Activated CD4-positive, alpha-beta T cell treated with anti-CD3 and anti-CD28 coated beads, Interleukin-2, amount 50 U/mL, for 24 hours (primary cell): ENCODE measurements around the gene BACE2.

Experiments
- DNase-seq, 2 donors: peaks; one replicate each; pipeline ENCODE4 v3.0.0-alpha.2; 2020; ENCODE audit warnings: low read depth in 1 of 2, low spot score in 1 of 2

Gene BACE2

DNA sequence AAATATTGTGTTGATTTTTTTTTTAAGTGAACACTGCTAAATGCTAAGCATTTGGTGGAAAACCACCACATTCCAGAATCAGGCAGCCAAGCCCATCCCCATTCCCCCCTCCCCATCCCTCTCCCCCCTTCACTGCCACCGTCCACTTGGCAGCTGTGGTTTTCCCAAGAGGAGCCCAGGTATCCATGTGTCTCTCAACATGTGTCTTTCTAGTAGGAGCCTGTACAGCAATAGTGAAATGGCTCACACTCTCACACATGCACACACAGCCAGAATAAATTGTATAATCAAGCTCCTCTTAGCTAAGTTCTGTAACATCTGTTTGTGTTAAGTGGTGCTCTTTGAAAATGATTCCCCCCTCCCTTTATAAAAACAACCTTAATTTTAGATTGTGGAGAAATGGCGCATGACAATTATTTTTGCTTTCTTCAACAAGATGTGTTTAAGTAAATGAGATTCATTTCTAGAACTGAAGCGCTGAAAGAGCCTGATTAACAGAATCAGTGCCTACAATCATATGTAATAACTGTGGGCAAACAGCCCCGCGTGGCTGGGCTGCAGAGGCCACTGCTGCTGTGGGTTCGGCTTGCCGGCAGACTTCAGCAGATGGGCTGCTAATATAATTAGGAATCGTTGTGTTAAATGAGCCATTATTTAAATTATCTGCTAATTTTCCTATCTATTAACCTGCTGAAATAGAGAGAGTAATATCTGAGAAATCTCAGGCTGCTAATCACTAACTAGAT lies 43.3 kb downstream of the BACE2 start:
- no peak for DNase-seq

DNA sequence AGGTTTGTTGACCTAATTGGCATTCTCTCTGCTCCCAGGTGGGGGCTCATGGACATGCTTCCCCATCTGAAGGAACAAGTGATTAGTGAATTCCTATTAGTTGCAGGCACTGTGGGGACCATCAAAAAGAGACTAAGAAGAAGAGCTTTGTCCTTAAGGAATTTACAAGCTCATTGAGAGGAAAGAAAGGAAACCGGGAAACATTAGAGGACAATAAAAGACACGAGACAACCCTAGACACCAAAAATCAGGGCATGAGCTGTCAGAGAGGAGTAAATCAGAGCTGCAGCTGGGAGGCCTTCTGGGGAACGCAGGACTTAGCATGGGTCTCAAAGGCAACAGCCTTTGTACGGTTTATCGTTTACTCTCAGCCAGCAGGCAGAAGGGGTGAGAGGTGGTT lies 45.1 kb downstream of the BACE2 start:
- no peak for DNase-seq

DNA sequence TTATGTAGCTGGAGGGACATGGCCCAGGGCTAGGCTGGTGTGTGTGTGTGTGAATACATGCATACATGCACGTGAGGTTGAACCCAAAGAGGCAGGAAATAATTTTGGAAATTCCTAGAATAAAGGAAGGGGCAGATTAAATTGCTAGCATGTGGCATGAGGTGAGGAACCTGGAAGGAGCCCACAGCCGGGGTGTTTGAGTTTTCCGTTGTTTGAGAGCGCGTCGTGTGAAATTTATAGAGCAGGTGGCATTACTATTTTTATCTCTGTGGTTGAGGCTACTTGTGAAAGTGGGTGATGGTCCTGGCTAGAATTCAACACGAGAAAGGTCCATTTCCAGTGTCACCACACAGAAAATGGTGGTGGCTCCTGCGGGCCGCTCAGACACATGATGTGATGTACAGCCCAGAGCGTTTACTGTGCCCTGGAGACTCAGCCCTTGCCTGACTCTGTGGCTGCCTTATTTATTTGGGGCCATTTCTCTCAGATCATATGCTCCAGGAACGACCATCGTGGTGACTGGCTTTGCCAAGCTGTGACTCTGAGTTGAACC lies 48.0 kb downstream of the BACE2 start:
- DNase-seq, result no peak

DNA sequence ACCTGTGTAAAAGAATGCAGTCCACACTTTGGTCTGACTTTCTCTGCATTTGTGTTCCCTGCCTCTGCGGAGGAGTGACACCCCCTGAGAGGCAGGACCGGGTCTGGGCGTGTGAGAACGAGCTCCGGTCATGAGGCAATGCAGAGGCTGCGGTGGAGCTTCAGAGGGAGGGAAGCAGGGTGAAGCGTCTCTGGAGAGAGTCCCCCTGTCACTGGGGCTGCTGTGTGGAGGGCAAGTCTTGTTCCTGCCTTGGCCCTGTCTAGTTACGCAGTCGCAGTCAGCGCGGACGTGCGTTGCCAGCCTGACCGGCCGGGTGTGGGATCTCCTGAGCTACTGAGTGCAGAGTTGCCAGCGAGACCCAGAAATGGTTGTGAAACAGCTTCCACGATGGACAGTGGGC lies 48.5 kb downstream of the BACE2 start:
- no peak for DNase-seq

DNA sequence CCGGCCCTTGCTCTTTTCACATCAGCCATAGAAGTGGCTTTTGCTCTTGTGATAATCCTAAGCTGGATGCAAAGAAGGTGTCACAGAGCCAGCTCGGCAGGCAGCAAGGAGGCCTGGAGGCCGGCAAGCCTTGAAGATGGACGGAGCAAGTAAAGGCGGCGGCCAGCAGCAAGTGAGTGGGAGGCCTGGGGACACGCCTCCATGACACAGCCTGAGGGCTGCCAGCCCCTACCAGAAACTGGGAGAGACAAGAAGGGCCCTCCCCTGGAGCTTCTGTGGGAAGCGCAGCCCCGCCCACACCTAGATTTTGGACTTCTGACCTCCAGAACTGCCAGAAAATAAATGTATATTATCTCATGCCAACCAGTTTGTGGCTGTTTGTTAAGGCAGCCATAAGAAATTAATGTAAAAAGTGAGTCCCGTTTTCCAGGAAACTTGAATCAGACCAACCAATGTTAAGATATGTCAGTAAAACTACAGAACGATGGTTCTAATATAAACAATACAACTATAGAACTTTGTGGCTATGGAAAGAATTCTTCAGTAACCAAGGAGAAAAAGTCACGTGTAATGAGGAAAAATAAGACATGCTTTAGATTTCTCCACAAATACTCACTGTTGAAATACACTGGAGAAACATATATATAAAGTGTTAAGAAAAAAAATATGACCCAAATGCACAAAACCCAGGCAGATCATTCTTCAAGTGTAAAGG lies 49.9 kb downstream of the BACE2 start:
- DNase-seq, result no peak

DNA sequence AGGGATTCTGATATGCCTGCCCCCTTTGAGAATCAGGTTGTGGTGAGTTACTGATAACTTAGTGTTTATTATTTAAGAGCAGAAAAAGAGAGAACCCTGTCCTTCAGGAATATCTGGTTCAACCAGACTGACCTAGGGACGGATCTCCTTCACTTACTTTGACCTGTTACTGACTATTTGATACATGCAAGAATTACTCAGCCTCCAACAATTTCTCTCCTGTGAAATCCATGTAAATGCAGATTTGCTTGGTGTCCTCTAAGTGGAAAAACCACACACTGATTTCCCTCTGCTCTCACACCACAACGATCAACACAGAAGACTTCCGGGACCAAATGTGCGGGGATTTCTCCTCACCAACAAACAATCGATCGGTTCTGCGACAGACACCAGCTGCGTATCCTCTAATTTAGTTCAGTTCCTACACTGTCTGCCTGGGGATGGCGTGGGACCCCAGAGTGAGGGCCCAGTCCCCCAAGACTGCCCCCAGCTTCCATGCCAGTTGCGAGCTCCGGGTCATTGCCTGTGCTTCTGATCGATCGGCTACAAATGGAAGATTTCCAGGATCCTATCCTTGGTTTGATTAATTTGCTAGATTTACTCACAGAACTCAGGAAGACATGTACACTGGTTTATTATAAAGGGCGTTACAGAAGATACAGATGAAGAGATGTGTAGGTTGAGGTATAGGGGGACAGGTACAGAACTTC lies 51.7 kb downstream of the BACE2 start:
- DNase-seq, result no peak

DNA sequence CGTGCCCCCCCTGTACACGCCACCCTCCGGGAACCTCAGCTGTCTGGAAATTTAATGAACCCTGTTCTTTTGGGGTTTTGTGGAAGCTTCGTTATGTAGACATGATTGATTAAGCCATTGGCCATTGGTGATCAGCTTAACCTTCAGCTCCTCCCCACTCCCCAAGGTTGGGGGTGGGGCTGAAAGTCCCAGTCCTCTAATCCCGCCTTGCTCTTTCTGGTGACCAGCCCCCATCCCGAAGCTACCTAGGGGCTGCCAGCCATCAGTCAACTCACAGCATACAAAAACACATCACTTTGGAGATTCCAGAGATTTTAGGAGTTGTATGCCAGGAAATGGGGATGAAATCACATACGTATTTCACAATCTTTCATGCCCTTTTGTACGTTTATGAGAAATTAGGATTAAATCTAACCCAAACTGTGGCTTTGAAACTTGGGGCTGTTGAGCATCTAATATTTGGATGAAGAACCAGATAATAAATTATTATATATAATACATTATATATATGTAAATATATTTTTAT lies 52.3 kb downstream of the BACE2 start:
- no peak for DNase-seq

DNA sequence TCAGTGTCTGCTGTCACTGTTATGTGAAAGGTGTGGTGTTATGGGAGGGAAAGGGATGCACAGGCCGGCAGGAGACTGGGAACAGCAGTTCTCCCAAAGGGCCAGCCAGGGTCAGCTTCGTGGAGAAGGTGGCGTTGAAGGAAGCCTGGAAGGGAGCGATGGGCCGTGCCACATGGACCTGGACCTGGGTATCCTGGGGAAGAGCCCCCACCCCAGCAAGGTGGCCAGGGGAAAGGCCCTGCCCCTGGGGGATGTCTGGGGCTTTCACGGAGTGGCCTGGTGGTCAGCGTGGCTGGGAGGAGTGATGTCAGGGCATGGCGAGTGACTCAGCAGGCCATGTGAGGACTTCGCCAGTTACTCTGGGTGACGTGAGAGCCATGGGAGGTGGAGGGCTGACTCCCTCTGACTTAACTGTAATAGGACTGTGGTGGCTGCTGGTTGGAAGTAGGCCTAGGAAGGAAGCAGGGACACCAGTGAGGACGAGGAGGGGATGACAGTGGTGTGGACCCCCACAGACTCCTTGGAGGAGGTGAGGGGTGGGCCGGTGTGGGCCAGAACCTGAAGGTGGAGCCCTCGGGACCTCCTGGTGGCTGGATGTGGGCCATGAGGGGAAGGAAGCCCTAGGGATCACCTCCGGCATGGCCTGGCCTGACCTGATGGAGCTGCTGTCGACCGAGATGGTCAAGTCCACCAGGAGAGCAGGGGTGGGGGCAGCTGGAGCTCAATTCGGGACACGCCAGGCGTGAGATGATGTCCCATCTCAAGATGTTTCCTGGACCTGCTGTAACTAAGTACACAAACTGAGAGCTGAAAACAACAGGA lies 54.5 kb downstream of the BACE2 start:
- DNase-seq, result no peak

DNA sequence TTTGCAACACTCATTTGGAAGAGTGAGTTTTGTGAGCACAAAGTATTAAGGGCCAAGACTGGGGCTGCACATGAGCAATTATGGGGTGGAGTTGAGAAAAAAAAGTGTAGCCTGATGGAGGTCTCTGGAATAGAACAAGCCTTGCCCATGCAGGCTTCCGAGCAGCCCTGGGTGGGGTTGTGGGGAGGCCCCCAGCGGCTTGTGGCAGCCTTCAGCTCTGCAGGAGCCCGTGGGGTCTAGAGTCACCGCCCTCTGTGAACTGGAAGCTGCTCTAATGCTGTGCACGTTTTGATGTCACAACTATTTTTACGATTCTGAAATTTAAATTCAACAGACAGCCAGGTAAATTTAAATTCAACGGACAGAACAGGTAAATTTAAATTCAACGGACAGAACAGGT lies 58.9 kb downstream of the BACE2 start:
- DNase-seq, result no peak

DNA sequence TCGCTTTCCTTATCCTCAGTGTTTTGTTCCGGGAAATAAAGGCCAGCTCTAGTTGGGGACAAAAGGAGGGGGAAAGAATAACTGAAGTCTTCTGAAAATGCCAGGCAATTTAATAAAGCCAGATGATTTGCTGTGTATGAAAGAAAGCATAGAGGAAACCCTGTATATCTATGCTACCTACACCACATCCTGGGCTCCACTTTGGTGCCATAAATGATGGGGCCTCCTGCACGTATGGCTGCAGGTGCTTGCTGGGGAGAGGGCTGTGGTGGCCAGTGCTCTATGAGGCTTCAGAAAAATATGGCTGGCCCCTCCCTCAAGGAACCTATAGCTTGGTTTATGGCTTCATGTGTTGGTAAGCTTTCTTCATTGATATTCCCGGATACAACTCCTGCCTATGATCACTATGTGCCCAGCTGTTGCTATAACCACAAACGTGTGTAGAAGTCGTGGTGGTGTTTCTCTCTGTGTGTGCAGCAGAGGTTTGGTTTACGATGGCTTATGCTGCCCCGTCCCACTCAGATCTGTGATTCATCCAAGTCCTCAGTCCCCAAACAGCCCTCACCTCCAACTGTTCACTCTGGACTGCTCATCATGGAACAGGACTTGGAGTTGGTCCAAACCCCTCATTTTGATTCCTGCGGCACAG lies 59.5 kb downstream of the BACE2 start:
- no peak for DNase-seq

DNA sequence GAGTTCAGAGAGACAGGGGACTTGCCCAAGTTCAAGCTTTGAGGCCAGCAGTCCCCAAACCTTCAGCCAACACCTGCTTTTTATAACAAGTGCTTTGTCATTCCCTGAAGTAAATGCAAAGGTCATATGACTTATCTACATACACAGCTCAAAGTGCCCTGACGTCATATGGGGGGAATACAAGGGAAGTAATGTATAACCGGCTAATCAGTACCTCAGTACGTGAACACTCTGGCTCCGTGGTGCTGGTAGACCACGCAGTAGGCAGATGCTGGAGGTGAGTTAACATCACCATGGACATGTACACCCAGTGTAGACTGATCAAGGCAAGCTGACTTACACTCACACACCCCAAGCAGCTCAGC lies 60.0 kb downstream of the BACE2 start:
- DNase-seq, result no peak

DNA sequence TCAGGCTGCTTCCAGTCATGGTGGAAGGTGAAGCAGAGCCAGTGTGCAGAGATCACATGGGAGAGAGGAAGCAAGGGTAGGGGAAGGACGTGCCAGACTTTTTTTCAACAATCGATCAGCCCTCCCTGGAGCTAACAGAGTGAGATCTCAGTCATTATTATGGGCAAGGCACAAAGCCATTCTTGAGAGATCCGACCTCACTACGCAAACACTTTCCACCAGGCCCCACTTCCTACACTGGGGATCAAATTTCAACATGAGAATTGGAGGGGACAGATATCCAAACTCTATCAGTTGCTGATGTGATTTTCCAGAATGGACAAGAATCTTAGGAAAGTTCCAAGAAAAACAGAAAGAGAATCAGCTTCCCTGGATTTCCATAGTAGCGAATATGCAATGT lies 60.5 kb downstream of the BACE2 start:
- DNase-seq, result no peak

DNA sequence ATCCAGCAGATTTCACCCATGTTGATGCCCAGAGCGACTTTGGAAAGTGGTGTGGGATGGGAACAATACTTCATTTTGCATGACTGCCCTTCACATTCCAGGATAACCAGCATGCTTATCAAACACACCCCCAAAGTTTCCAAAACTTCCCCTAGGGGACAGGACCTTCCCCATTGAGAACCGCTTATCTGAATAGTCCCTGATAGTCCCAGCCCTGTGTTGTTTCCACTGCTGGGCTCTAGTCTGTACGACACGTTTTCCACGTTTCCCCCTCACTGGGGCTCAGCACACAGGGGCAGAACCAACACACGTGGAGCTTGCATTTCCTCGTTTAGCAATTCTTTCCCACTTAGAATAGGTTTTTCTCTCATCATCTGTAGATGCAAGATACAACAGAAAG lies 61.0 kb downstream of the BACE2 start:
- DNase-seq, result no peak

DNA sequence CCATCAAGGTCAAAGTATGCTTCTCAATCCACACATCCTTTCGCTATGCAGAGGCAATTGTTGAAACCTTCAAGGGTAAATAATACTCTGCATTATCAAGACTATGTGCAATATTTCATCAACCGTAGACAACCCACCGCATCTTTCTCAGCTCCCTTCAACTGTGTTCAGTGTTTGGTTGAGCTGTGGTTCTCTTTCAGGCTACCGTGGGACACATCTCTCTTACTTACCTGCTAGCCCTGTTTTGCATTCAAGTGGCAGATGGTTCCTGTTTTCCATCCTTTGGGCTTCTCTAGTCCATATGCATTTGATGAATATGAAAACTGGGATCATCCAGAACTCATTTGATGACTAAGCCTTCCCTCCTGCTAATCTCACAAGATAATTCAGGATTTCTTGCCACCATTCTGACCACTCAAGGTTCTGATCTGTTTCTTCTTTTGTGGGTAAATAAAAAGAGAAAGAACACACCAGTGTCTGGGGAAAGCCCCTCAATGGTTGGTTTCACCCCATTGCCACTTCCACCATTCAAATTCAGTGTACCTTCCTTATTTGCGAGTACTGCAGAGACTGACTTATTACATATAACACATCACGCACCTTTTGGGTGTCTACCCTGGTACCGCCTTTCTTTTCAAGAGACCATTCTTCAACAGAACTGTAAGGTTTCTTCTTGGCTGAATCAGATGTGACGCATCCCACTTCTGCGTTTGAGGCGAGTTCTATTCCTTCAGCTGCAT lies 61.7 kb downstream of the BACE2 start:
- no peak for DNase-seq

DNA sequence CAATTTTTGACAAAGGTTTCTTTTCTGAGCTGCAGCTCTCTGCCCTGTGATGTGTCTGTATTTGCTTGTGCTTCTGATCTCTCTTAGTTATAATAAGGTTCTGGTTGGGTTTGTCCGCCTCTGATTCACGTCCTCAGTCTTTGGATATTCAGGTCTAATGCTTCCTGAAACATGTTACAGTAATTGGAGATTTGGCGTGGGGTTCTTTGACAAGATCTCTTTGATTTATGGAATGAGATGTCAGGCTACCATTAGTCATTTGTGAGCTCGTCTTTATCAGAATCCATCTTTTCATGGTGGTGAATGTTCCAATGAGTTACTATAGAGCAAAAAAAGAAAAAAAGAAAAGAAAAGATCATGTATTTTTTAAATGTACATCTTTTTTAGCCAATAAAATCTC lies 62.5 kb downstream of the BACE2 start:
- no peak for DNase-seq

DNA sequence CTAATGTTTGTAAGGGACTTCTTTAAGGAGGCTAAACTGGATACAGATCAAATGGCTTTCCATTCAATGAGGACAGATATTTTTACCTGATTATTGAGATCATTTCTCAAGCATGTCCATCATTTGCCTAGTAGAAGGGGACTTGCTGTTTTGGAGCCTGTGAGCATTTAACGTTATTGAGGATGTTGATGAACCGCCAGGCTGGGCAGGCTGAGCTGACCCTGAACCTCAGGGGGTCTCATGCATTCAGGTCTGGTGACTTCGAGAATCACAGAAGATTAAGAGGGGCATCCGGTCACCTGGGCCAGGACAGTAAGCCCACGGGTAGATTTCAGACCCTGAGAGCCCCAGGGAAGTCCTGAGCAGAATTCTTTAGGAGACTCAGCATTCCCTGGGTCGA lies 63.1 kb downstream of the BACE2 start:
- DNase-seq, result no peak

DNA sequence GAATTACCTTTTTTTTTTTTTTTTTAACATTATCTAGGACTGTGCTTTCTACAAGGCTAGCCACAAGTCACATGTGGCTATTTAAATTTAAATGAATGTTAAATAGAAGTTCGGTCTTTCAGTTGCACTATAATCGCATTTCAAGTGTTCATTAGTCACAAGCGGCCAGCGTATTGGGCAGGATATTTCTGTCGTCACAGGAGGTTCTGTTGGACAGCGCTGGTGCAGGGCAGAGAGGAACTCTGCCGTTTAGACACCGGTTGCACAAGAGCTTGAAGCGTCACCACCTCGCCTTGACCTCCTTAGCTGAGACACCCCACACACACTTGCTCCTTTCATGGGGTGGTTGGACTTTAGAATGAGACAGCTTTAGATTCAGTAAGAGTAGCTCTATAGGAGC lies 64.1 kb downstream of the BACE2 start:
- DNase-seq, result no peak

DNA sequence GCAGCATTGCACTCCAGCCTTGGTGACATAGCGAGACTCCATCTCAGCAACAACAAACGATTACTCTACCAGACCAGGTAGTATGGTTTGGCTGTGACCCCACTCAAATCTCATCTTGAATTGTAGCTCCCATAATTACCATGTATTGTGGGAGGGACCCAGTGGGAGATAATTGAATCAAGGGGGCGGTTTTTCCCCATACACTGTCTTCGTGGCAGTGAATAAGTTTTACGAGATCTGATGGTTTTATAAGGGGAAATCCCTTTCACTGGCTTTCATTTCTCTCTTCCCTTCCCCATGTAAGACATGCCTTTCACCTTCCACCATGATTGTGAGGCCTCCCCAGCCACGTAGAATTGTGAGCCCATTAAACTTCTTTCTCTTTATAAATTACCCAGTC lies 66.0 kb downstream of the BACE2 start:
- DNase-seq, result no peak

DNA sequence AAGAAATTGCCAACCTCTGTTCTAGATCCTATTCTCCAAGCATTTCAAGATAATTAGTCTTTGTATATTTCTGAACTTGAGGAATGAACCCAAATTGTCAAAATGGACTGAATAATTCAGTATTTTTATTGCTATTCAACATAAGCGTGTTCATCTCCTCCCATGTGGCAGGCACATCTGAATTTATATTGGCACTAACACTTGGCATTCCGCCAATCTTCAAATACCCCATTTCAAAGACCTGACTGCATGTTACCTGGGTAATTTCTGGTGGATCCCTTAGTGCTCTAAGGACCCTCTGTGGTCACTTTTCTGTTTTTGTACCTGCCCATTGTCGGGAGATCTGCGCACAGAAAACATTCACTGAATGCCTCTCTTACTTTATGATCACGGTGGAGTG lies 66.6 kb downstream of the BACE2 start:
- DNase-seq, result no peak

DNA sequence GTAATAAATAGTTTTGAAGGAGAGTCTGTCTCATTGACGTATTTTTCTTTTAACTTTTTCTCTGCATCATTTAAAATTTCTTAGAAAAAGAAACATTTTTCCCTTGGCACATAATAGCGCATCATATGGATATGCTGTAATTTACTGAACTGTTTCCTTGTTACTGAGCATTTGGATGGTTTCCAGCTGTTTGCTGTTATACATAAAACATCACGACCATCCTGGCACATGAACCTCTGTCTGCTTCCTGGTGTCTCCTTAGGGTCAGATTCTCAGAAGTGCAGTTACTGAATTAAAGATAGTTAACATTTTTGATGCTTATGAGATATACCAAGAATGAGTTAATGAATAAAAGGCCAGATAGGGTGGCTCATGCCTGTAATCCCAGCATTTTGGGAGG lies 67.2 kb downstream of the BACE2 start:
- no peak for DNase-seq
